Measurements from ENCODE around the gene MTG2.

MTG2 gene

DNA sequence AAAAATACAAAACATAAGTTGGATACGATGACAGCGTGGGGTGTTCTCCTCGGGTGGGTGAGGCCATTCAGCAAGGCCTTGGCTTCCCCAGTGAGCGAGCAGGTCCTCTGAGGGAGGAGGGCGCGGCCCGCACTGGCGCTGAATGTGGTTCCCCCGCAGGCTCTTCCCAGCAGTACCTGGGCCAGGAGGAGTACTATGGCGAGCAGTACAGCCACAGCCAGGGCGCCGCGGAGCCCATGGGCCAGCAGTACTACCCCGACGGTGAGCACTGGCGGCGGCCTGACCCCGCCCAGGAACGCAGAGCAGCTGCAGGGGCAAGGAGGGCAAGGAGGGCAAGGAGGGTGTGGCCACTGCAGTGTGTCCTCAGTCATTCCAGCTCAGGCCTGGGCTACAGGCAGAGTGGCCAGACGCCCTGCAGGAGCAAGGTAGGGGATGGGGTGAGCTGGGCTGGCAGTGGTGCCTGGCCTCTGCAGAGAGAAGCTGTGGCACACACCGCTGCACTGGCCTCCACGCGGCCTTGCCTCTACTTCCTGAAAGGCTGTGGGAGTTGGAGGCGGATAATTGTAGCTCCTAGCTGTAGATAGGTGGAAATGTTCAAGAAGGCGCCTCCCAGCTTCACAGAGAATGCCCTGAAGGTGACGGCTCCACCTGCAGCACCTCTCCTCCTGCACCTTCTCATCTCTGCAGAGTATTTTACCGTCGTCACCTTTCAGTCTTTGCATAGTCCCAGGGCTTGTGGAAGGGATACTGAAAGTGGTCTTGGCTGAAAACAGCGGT is 18.7 kb upstream of the MTG2 start:
- DNase-seq, result no peak

DNA sequence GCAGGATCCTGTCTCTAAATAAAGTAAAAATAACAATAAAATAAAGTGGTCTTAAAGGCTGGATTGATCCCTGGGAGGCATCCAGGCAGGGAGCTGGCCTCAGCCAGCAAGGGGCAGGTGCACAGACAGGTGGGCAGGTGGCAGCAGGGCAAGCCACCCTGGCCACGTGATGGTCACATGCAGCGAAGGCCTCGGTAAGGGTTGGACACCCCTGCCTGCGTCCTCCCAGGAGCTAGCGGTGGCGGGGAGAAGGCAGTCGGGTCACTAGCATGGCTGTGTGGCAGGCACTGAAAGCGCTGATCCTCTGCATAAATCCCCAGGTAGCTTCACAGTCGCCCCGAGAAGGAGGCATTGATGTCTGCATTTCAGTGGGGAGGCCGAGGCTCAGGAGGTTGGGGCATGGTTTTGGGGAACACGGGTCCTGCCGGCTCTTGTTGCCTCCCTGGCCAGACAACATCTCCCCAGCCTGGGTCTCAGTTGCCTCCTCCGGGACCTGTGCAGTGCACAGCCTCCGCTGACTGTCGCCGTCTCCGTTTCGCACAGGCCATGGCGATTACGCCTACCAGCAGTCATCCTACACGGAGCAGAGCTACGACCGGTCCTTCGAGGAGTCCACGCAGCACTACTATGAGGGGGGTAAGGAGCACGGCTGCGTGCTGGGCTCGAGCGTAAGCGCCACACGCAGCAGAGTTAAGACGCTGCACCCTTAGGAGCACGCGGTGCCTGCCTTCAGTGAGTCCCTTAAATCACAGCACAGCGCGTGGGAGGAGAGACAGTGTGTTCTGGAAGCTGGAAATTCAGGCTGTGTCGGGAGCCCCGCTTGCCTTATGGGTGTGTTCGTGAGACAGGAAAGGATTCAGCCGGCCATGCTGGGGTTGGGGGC is 17.7 kb upstream of the MTG2 start:
- DNase-seq, result no peak

DNA sequence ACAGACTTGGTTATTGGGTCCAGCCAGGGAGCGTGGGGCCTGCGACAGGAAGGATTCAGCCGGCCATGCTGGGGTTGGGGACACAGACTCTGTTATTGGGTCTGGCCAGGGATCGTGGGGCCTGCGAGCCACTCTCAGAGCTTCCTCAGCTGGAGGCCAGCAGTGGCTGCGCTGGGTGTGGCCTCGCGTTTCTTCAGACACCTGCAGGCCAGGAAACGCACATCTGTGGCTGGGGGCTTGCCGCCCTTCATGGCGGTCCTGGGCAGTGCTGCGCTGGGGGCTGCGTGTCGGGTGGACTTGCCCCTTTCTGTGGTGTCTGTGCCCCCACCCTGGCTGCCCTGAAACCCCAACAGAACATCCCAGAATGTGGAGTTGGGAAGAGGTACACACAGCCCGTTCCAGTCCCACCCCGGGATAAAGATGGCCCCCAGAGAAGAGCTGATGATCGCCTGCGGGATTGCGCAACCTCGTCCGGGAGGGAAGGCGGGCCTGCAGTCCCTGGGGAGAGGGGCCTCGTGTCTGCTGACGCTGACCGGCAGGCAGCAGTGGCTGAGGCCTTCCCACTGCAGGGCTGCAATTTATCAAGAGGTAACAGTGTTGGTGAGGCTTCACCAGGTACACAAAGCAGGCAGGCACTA is 16.9 kb upstream of the MTG2 start:
- DNase-seq, result no peak

DNA sequence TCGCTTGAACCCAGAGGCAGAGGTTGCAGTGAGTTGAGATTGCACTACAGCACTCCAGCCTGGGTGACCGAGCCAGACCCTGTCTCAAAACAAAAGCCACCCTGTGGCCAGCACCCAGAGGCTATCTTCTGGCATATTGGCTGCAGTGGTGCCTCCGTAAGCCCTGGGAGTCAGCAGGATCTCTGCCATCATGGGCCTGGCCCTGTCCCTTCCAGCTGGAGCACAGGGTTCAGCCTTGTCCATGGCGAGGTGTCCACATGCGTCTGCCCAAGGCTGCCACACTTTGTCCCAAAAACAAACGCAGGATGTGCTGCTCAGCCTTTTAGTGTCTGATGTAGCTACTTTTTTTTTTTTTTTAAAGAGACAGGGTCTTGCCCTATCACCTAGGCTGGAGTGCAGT is 15.4 kb upstream of the MTG2 start:
- no peak for DNase-seq

DNA sequence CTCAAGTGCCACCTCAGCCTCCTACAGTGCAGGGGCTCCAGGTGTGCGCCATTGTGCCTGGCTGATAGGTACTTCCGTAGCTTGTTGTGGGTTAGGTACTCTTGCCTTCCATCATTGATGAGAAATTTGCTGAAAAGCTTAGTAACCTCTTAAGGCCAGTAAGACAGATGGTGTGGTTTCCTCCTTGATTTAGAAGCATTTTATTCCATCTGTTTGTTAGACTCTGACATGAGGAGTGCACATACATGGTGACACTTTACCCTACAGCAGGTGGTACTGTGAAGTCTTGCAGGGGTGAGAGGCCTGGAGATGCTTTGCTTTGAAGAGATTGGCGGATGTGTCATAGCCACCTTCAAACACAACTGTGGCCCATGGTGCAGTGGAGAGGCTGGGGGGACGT is 14.8 kb upstream of the MTG2 start:
- no peak for DNase-seq

DNA sequence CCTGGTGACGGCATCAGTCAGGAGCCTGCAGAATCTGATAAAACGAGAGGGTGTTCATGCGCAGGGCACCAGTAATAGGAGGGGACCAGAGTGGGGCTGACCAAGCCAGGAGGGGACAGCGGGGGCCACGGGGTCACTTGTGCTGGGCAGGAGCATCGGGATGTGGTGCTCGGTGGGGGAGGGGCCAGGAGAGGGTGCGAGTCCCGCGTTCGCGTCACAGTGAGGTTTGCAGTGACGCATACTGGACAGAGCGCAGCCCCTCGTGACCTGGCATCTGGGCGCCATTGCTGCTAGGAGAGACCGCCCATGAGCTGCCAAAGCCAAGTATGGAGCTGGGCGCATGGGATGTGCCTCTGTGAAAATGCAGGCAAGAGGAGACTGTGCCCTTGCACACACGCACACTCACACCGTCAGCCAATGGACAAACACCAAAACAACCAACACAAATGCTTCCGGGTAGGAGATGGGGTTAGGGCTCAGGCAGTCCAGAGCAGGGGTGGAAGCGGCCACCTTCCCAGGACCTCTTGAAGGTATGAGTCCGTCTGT is 13.9 kb upstream of the MTG2 start:
- no peak for DNase-seq

DNA sequence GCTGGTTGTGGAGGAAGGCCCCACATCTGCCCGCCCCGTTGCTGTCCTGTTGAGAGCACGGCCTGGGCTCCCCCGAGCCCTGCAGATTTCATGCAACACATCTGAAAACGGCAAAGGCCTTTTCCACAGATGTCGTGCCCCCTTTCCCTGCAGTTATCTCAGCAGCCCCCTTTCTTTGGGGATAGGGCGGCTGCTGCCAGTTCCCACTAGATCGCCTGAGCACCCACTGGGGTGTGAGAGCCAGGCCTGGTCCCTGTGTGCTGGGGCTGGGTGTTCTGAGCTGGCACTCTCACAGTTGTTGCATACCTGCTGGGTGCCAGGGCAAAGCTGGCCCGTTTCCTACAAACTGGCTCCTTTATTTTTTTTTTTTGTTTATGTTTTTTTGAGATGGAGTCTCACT is 12.3 kb upstream of the MTG2 start:
- no peak for DNase-seq

DNA sequence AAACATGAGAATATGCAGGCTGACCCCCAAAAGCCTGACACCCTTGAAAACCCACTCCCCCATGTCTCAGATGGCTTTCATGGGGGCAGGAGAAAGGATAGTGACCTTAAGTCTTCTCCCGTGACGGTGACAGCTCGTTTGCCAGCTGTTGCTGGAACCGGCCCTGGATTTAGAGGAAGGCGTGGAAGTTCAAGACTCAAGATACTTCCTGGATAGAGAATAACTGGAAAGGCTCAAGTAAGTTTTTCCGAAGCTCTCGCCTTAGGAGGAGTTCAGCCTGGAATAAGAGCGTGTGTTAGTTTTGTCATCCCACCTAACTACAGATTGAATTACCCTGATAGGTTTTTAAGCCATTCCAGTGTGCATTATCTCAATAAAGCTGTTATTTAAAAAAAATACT is 11.6 kb upstream of the MTG2 start:
- no peak for DNase-seq

DNA sequence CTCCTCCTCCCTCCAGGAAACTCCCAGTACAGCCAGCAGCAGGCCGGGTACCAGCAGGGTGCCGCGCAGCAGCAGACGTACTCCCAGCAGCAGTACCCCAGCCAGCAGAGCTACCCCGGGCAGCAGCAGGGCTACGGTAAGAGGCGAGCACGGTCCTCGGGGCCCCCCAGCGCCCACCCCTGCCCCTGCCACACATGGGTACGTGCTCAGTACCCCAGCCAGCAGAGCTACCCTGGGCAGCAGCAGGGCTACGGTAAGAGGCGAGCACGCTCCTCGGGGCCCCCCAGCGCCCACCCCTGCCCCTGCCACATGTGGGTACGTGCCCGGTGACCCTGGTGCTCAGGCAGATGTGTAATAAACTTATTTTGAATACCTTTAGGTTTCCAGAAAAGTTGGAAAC is 10.2 kb upstream of the MTG2 start:
- DNase-seq, result no peak

DNA sequence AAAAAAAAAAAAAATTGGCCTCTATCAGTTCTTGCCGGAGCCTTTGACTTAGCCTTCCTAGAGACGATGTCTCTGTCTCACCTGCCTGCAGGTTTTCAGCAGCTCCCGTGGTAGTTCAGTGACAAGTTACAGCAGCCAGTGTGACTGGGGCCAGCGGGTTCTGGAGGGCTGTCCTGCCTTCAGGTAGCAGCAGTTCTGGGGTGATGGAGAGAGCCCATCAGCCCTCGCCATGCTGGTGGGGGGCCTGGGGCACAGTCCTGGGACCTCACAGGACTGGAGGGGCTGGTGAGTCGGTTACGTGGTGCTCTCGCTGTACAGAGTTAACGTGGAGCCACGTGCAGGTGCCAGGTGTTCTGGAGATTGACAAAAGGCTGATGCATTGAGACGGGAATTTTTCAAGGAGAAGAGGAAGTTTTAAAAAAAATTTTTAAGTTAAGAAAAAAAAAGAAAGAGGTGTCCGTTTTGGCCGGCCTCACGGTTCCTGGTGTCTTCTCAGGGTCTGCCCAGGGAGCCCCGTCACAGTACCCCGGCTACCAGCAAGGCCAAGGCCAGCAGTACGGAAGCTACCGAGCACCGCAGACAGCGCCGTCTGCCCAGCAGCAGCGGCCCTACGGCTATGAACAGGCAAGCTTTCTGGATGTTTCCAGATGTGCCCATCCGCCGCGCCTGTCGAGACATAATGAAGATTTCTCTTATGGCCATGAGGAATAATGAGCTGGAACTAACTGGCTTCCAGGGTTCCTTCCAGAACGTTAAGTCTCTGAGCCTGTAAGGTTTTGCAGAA is 8.6 kb upstream of the MTG2 start:
- no peak for DNase-seq

DNA sequence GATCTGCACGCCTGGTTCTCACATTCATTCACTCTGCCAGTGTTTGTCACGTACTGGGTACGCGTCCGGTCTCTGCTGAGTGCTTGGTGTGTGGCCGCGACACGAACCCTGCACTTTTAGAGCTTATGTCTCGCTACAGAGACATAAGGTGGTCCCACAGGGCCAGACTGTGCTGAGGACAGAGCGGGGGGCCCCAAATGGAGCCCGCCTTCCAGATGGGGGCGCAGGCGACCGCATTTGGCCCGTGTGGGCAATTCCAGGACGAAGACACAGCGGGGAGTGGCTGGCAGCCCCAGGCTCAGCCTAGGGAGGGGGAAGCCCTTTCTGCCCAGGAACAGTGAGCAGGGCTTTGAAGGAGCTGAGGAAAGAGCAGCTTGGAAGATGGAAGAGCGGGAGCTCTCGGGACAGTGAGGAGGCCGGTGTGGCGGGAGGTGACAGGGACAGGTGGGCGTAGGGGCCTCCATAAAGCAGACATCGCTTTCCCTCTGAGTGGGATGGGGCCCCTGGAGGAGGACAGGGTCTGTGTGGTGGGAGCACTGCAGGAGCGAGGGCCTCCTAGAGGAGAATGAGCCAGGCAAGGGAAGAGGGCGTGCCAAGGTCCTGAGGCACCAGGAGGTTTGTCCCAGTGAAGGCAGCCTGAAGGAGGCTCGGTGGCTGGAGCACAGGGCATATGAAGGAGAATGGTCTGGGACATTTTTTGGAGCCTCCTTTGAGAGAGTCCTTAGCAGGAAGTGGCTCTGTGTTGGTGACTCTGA is 7.8 kb upstream of the MTG2 start:
- no peak for DNase-seq

DNA sequence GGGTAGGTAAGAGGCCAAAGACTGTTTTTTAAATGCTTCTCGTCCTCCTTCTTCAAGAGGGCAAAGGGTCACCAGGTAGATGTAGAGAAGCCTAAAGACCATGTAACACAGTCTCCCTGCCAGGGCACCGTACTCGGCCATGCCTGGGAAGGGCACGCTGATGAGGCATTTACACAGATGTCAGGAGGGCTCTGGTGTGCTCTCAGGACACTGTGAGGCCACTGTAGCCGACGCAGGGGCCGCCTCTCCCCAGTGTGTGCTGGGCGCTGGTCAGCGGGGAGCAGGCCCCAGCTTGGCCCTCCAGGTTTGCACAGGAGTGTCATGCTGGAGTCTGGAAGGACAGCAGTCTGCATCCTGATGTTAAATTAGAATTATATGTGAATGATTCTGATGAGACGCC is 7.1 kb upstream of the MTG2 start:
- DNase-seq, result no peak

DNA sequence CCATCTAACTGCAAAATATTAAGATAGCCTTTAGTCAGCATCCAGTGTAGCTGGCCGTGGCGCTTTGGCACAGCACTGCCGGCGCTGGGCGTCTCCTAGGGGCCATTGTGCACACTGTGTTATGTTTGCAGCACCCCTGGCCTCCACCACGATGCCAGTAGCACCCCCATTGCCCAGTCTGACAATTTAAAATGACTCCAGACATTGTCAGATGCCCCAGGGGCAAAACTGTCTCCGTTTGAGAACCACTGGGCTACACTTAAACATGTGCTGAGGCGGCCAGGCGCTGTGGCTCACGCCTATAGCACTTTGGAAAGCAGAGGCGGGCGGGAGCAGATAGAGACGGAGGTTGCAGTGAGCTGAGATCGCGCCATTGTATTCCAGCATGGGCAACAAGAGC is 6.0 kb upstream of the MTG2 start:
- no peak for DNase-seq

DNA sequence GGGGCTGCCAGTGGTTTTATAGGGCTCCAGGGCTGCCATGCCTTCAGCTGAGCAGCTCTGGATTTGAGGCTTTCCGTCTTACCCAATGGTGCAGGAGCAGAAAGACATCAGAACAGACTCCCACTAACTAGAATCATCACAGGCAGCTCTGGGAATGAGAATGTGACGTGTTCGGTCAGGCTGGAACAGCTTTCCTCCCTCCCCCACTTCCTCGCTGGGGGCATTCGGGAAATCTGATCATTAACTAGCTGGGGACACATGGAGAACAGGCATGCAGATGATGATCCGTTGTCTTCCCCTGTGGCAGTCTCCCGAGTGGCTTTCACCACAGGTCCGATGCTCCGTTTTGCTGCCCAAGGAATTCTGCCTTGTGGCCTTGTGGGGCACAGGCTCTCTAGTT is 5.5 kb upstream of the MTG2 start:
- DNase-seq, result no peak

DNA sequence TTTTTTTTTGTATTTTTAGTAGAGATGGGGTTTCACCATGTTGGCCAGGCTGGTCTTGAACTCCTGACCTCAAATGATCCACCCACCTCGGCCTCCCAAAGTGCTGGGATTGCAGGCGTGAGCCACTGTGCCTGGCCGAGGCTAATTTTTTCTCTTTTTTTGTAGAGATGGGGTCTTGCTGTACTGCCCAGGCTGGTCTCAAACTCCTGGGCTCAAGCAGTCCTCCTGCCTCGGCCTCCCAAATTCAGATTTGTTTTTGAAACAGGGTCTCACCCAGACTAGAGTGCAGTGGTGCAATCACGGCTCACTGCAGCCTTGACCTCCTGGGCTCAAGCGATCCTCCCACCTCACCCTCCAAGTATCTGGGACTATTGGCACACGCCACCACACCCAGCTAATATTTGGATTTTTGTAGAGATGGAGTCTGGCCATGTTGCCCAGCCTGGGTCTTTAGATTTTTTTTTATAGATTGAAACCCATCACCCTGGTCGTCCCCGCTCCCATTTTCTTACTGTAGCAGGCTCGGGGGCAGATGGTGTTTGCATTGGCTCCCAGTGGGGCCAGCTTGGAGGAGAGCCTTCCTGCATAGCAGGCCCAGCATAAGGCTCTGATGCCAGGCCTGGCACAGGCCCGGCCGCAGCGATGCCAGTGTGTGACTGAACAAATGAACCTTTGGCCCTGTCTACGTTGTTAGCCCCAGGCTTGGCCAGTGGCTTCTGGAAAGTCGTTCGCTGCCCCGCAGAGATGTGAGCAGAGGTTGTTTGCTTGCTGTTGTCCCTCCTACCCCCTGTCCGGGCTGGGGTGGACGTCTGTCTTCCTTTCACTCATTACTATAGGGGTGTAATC is 4.3 kb upstream of the MTG2 start:
- no peak for DNase-seq

DNA sequence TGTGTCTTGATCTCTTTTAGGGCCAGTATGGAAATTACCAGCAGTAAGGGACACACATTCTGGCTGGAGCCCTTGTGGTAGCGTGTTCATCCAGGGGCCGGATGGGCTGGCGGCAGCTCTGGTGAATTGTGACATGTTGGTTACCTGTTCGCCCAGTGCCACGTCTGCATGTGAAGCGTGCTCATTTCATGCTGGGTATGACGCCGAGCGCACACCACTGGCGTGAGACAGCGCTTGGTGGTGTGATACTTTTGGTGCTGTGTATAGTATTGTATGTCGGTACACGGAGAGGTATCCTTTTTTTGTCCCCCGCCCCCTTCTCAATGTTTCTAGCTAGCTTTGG is 3.7 kb upstream of the MTG2 start:
- DNase-seq, result no peak

DNA sequence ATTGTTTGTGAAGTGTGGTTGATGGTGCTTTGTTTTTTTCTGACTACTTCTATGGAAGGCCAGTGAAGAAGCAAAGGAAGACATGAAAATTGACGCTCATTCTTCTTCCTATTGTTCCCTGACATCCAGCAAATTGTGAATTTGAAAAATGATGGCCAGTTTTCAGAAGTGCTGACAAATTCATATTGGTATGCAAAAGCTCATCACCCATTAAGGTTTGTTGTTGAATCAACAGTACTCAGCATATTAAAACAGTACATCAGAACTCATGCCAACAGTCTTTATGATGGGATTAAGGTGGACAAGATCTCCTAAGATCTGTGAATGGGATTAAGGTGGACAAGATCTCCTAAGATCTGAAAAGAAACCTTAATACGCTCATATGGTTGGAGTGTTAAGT is 1.0 kb upstream of the MTG2 start:
- DNase-seq, result no peak

DNA sequence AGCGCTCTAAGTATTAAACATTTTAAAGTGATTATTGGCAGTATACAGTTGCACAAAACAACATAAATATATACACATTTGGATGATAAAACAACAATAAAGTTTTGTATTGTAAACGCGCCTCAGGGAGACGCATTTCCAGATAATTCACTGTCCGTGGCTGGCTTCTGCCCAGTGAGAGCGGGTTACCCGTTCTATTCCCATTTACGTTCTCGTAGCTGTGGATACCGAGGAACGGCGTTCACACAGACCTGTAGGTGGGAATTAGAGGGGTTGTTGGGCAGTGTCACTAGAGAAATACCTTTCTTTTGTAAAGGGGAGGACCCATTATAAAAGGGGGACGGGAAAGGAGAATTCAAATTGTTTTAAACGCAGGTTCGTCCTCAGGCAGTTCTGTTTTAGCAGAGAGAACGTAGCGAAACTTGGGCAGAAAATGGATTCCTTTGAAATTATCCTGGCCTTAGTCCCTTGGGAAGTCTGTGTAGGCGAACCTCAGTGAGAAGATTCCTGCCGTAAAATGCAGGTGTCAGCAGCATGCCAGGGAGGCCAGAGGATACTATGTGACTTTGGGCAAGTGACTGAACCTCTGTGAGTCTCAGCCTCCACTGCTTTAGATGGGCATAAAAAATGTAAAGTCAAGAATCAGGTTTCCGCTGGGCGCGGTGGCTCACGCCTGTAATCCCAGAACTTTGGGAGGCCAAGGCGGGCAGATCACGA is 756 bp downstream of the MTG2 start:
- DNase-seq, result no peak

DNA sequence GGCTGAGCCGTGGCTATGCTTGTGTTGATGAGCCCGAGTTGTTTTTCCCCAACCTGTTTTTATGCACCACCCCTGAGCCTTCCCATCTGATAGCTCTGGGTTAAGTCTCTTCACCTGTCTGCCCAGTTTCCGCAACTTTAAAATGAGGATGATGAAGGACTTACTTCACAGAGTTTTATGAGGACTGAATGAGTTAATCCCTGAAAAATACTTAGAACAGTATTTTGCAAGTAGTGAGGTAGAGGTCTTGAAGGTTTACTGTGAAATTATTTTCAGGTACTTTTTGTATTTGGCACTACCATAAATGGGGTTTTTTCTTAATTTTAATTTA is 3.2 kb downstream of the MTG2 start:
- no peak for DNase-seq

Measured in activated gamma-delta T cell treated with Interleukin-2 at 50 U/mL for 16 hours (primary cell).